ENCODE data around the gene PPARA. TPM values are rescaled to one million over a fixed set of nuclear protein-coding genes. Genes with fewer than 3 reads are reported as not detected.

Gene PPARA
- total and polyA plus RNA-seq, 2 donors (not counting 1 experiment from before 2014, with no cell fraction given): 4.1 to 29.8 TPM

DNA sequence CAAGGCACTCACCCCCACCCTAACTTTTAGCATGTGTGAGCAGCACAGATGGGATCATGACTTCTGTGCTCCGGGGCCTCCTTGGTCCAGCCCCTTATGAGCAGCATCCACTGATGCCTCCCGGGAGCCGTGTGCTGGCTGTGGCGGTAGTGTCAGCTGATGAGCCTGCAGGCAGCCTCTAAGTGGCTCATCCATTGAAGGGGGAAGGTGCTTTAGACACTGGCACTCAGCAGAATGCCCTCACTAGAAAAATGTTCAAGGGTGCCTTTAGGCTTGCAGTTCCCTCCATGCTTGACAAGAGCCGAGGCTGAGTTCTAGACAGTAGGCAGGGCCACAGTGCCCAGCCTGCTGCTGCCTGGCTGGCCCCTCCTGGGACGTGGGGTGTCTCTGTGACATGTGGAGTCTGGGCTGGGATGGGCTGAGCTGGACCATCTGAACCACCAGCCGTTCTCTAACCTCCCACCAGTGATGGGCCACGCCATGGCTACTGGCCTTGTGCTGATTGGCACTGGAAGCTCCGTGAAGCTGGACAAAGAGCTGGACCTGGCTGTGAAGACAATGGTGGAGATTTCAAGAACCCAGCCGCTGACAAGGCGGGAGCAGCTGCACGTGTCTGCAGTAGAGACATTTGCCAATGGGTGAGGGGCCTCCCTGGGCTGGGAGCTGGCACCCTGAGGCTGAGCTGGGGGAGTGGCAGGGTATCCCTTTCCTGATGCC is 123.3 kb downstream of the PPARA start:
- no peaks in the 10 kb centered on the region for H3K27me3 Mint-ChIP-seq
- Histone ChIP-seq H3K27ac (ENCODE audit: low read length in 2 of 2) (no peak overlapping the region), H2AFZ (ENCODE audit: insufficient read depth, low read depth, low read length, poor library complexity, severe bottlenecking) (no peak overlapping the region), H3K4me3 (ENCODE audit: control extremely low read depth in 1 of 5, extremely low read depth in 1 of 5, insufficient read depth in 1 of 5, low read depth in 2 of 5, low read length in 4 of 5) (no peak overlapping the region), H3K4me2 (replicated peaks; ENCODE audit: low read depth, low read length, poor library complexity, severe bottlenecking) (no peak overlapping the region), H3K79me2 (ENCODE audit: control insufficient read depth, insufficient read depth, low read length) (no peaks in the 10 kb centered on the region), H3K9ac (ENCODE audit: low read length) (no peak overlapping the region), H3K9me3 (ENCODE audit: control extremely low read depth in 1 of 3, control insufficient read depth in 2 of 3, insufficient read depth in 1 of 3, low read length in 2 of 3) (no peaks in the 10 kb centered on the region), H3K27me3 (replicated peaks in 1 of 4; ENCODE audit: control extremely low read depth in 1 of 4, control insufficient read depth in 3 of 4, insufficient read depth in 4 of 4, low read length in 3 of 4) (no peaks in the 10 kb centered on the region), H3K36me3 (replicated peaks in 1 of 2; ENCODE audit: control extremely low read depth in 1 of 2, control insufficient read depth in 1 of 2, extremely low read depth in 1 of 2, insufficient read depth in 2 of 2, low read length in 1 of 2) (peaks cover 0 to 15% of the 10 kb centered on the region in 2 experiments), H3K4me1 (ENCODE audit: control insufficient read depth in 2 of 2, insufficient read depth in 2 of 2, low read length in 2 of 2) (peaks cover 0 to 1% of the 10 kb centered on the region in 2 donors), H4K20me1 (ENCODE audit: control insufficient read depth, insufficient read depth, low read length, poor library complexity, severe bottlenecking) (no peaks in the 10 kb centered on the region)
- H3K4me1 Mint-ChIP-seq: no peaks in the 10 kb centered on the region
- DNase-seq (no peak), ATAC-seq (ENCODE audit: low read depth) (no peak)
- CTCF ChIA-PET: no interaction called here
- intact Hi-C loops (cut with micrococcal nuclease): no loop called here
- 100% methylated on average over 9 of the region's 12 CpGs for WGBS (ENCODE audit: insufficient coverage)
- no peak overlapping the region for H3K4me3 Mint-ChIP-seq
- TF ChIP-seq, protein P1, sequence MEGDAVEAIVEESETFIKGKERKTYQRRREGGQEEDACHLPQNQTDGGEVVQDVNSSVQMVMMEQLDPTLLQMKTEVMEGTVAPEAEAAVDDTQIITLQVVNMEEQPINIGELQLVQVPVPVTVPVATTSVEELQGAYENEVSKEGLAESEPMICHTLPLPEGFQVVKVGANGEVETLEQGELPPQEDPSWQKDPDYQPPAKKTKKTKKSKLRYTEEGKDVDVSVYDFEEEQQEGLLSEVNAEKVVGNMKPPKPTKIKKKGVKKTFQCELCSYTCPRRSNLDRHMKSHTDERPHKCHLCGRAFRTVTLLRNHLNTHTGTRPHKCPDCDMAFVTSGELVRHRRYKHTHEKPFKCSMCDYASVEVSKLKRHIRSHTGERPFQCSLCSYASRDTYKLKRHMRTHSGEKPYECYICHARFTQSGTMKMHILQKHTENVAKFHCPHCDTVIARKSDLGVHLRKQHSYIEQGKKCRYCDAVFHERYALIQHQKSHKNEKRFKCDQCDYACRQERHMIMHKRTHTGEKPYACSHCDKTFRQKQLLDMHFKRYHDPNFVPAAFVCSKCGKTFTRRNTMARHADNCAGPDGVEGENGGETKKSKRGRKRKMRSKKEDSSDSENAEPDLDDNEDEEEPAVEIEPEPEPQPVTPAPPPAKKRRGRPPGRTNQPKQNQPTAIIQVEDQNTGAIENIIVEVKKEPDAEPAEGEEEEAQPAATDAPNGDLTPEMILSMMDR (IDR thresholded peaks at IDR 0.05): no peak
- no peak for TF ChIP-seq EZH2 (IDR thresholded peaks at IDR 0.05; ENCODE audit: borderline replicate concordance, insufficient read depth, low read depth, low read length, poor library complexity, severe bottlenecking)
- H3K27ac Mint-ChIP-seq: no peak overlapping the region
- POLR2A ChIA-PET: no interaction called here
- no peaks in the 10 kb centered on the region for H3K9me3 Mint-ChIP-seq (ENCODE audit: insufficient read depth)

DNA sequence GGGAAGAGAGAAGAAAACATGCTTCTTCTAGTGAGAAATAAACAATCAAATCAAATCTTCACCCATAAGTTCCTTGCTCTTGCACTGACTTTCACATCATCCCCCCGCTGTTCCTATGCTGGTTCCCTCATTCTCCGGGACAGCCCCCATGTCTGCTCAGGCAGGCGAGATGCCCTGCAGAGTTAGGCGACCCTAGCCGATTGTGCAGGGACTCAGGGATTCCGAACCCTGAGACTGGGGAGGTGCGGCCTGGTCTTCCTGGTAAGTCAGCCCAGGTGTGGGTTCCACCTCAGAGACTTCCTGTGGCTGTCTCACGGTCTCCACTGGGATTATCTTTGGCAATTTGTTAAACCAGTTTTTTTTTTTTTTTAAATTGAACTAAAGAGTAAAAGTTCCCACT is 124.1 kb downstream of the PPARA start:
- TF ChIP-seq EZH2 (IDR thresholded peaks at IDR 0.05; ENCODE audit: borderline replicate concordance, insufficient read depth, low read depth, low read length, poor library complexity, severe bottlenecking): no peak
- TF ChIP-seq, protein P1 (IDR thresholded peaks at IDR 0.05): no peak
- no peaks in the 10 kb centered on the region for H3K27me3 Mint-ChIP-seq
- intact Hi-C loops (cut with micrococcal nuclease): no loop called here
- ATAC-seq (ENCODE audit: low read depth) (no peak), DNase-seq (no peak)
- Histone ChIP-seq H3K9ac (ENCODE audit: low read length) (no peak overlapping the region), H3K4me1 (ENCODE audit: control insufficient read depth in 2 of 2, insufficient read depth in 2 of 2, low read length in 2 of 2) (peaks cover 0 to 6% of the 10 kb centered on the region in 2 donors), H3K27me3 (replicated peaks in 1 of 4; ENCODE audit: control extremely low read depth in 1 of 4, control insufficient read depth in 3 of 4, insufficient read depth in 4 of 4, low read length in 3 of 4) (no peaks in the 10 kb centered on the region), H3K27ac (ENCODE audit: low read length in 2 of 2) (no peak overlapping the region), H4K20me1 (ENCODE audit: control insufficient read depth, insufficient read depth, low read length, poor library complexity, severe bottlenecking) (no peaks in the 10 kb centered on the region), H3K36me3 (replicated peaks in 1 of 2; ENCODE audit: control extremely low read depth in 1 of 2, control insufficient read depth in 1 of 2, extremely low read depth in 1 of 2, insufficient read depth in 2 of 2, low read length in 1 of 2) (peaks cover 0 to 15% of the 10 kb centered on the region in 2 experiments), H2AFZ (ENCODE audit: insufficient read depth, low read depth, low read length, poor library complexity, severe bottlenecking) (no peak overlapping the region), H3K79me2 (ENCODE audit: control insufficient read depth, insufficient read depth, low read length) (no peaks in the 10 kb centered on the region), H3K9me3 (ENCODE audit: control extremely low read depth in 1 of 3, control insufficient read depth in 2 of 3, insufficient read depth in 1 of 3, low read length in 2 of 3) (no peaks in the 10 kb centered on the region), H3K4me2 (replicated peaks; ENCODE audit: low read depth, low read length, poor library complexity, severe bottlenecking) (no peak overlapping the region), H3K4me3 (ENCODE audit: control extremely low read depth in 1 of 5, extremely low read depth in 1 of 5, insufficient read depth in 1 of 5, low read depth in 2 of 5, low read length in 4 of 5) (no peak overlapping the region)
- H3K9me3 Mint-ChIP-seq (ENCODE audit: insufficient read depth): no peaks in the 10 kb centered on the region
- peaks cover 1% of the 10 kb centered on the region for H3K4me1 Mint-ChIP-seq
- POLR2A ChIA-PET: no interaction called here
- H3K4me3 Mint-ChIP-seq: no peak overlapping the region
- 100% methylated on average over 6 of the region's 8 CpGs for WGBS (ENCODE audit: insufficient coverage)
- H3K27ac Mint-ChIP-seq: no peak overlapping the region
- CTCF ChIA-PET: no interaction called here

Data from B cell (primary cell).